ENCODE data around the gene UAP1L1. TPM values are rescaled to one million over a fixed set of nuclear protein-coding genes. Genes with fewer than 3 reads are reported as not detected.

UAP1L1 gene
- total RNA-seq = 12.6 and 15.5 TPM in 2 replicates

GRCh38 chr9:137077010-137077747 lies at the start of gene UAP1L1:
TSS of gene UAP1L1 (plus strand) at chr9:137077517. CDS start at chr9:137077533, 16 bp downstream.

GRCh38 chr9:137031904-137032640 lies 45.2 kb upstream of the UAP1L1 start, which contains the start of gene FUT7:
TSS of gene FUT7 (minus strand) at chr9:137032088. CDS start at chr9:137031991, 97 bp downstream.

GRCh38 chr9:137046088-137046787 lies 31.1 kb upstream of the UAP1L1 start, which contains the start of gene NPDC1:
TSS of gene NPDC1 (minus strand) at chr9:137046177. CDS start at chr9:137045989, 188 bp downstream.

GRCh38 chr9:137053944-137054931 lies 23.1 kb upstream of the UAP1L1 start, which contains the start of gene ENTPD2:
TSS of gene ENTPD2 (minus strand) at chr9:137054061. CDS start at chr9:137053997, 64 bp downstream.

DNA sequence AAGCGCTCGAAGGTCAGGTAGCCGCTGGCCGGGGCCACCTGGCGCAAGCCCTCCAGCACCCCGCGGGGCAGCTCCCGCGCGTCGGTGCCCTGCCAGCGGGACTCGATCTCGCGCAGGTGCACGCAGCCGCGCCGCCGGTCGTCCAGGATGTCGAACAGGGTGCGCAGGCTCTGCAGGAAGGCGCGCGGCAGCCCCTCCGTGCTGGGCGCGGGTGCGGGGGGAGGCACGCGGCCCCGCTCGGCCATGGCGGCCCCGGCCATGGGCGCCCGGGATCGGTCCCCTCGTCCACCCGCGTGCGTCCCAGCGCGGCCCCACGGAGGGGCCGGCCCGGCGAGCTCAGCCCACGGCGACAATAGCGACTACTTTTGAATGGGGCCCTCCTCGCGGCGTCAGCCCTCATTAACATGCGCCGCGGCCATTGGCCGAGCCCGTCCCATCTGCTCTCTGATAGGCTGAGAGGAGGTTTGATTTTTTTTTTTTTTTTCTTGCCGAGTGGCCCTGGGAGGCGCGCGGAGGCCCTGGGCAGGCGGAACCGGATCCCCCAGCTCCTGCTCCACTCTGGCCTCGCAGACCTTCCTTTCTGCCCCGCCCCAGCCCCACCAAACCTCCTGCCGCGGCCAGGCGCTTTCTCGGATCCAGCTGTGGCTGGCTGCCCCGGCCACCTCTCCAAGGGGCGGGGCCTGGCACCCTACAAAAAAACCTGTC lies 7.0 kb upstream of the UAP1L1 start, which contains the start of gene SAPCD2:
Gene SAPCD2 (minus strand): TSS at position 357 of the 705 bp plus-strand sequence. CDS start 97 bp downstream, at position 260.

GRCh38 chr9:137086531-137087408 lies 9.5 kb downstream of the UAP1L1 start, which contains the start of gene MAN1B1:
TSS of gene MAN1B1 (plus strand) at chr9:137086985. CDS start at chr9:137087000, 15 bp downstream.

DNA sequence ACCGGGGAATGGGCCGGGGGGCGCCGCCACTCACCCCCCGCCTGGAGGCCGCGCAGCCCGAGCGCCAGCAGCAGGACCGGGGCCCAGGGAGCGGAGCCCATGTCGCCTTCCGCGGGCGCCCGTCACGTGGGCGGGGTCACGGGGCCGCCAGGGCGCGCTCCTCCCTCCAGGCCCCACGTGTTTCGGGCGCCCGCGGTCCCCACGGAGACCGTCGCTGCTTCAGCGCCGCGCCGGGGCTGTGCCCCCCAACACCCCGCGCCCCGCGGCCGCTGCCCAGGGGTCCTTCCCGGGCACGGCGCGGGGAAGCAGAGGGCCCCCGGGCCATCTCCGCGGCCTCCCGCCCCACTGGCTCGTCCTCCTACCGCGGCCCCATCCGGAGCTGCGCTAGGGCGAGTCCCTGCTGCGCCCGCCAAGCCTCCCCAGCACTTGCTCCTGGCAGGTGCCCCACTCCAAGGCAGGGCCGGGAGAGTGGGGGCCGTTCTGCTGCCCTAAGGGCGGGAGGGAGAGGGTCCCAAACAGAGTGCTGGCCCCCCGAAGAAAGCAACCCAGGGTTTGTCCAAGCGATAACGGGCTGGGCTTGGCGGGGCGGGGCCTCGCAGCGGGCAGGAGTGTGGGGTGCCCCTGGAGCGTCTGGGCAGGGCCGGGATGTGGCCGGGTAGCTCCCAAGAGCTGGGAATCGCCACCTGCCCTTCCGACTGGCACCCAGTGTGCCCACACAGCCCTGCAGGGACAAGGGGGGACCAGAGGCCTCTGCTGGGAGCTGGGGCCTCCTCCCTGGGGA lies 37.5 kb downstream of the UAP1L1 start, which contains the start of gene DPP7:
Gene DPP7 (minus strand): TSS at position 121 of the 781 bp plus-strand sequence. CDS start 20 bp downstream, at position 101.

Small RNA genes within 50 kb of the gene (small RNA-seq; reads per million reads assigned to genes)
- gene RF00153 = not detected

Other genes with a start within 250 kb of the UAP1L1 start
- 0.76 and 1.2 TPM in 2 replicates for gene AJM1, start 235.0 kb upstream of the UAP1L1 start, total RNA-seq
- 100 and 144 TPM in 2 replicates for gene PHPT1, start 228.1 kb upstream of the UAP1L1 start, total RNA-seq
- 3.0 and 3.5 TPM in 2 replicates for gene MAMDC4, start 225.2 kb upstream of the UAP1L1 start, total RNA-seq
- 175 and 192 TPM in 2 replicates for gene EDF1, start 211.2 kb upstream of the UAP1L1 start, total RNA-seq
- gene TRAF2, start 191.0 kb upstream of the UAP1L1 start, total RNA-seq = 8.4 and 13.7 TPM in 2 replicates
- gene FBXW5, start 132.8 kb upstream of the UAP1L1 start, total RNA-seq = 112 and 219 TPM in 2 replicates
- 0.98 and 3.9 TPM in 2 replicates for gene C8G, start 132.3 kb upstream of the UAP1L1 start, total RNA-seq
- gene LCN12, start 125.2 kb upstream of the UAP1L1 start, total RNA-seq = 1.1 TPM in 1 of 2 replicates, not detected in the other
- gene PTGDS, start 100.0 kb upstream of the UAP1L1 start, total RNA-seq = 0.76 and 2.0 TPM in 2 replicates
- not detected in 2 replicates for gene LCNL1, start 94.5 kb upstream of the UAP1L1 start, total RNA-seq
- 11.0 and 16.8 TPM in 2 replicates for gene PAXX, start 85.1 kb upstream of the UAP1L1 start, total RNA-seq
- gene CLIC3, start 80.9 kb upstream of the UAP1L1 start, total RNA-seq = 328 and 397 TPM in 2 replicates
- 11.6 and 15.3 TPM in 2 replicates for gene ABCA2, start 49.3 kb upstream of the UAP1L1 start, total RNA-seq
- gene FUT7, start 45.4 kb upstream of the UAP1L1 start, total RNA-seq = not detected in 2 replicates
- under 0.01 and 0.22 TPM in 2 replicates for gene NPDC1, start 31.3 kb upstream of the UAP1L1 start, total RNA-seq
- 0.11 TPM in 1 of 2 replicates, not detected in the other for gene ENTPD2, start 23.5 kb upstream of the UAP1L1 start, total RNA-seq
- gene SAPCD2, start 7.0 kb upstream of the UAP1L1 start, total RNA-seq = 2.4 and 5.4 TPM in 2 replicates
- 70.3 and 93.4 TPM in 2 replicates for gene MAN1B1, start 9.5 kb downstream of the UAP1L1 start, total RNA-seq
- gene DPP7, start 37.2 kb downstream of the UAP1L1 start, total RNA-seq = 52.1 and 108 TPM in 2 replicates
- under 0.01 TPM in 1 of 2 replicates, not detected in the other for gene GRIN1, start 61.6 kb downstream of the UAP1L1 start, total RNA-seq
- not detected in 2 replicates for gene LRRC26, start 92.5 kb downstream of the UAP1L1 start, total RNA-seq
- gene TMEM210, start 94.5 kb downstream of the UAP1L1 start, total RNA-seq = not detected in 2 replicates
- 28.3 and 48.3 TPM in 2 replicates for gene ANAPC2, start 111.0 kb downstream of the UAP1L1 start, total RNA-seq
- 72.2 and 73.2 TPM in 2 replicates for gene SSNA1, start 111.2 kb downstream of the UAP1L1 start, total RNA-seq
- gene TPRN, start 123.2 kb downstream of the UAP1L1 start, total RNA-seq = 8.4 and 12.2 TPM in 2 replicates
- 34.5 and 35.0 TPM in 2 replicates for gene TMEM203, start 128.1 kb downstream of the UAP1L1 start, total RNA-seq
- gene NDOR1, start 128.2 kb downstream of the UAP1L1 start, total RNA-seq = 7.3 and 7.9 TPM in 2 replicates
- under 0.01 TPM in 1 of 2 replicates, not detected in the other for gene RNF208, start 144.7 kb downstream of the UAP1L1 start, total RNA-seq
- 0.39 and 1.1 TPM in 2 replicates for gene CYSRT1, start 147.7 kb downstream of the UAP1L1 start, total RNA-seq
- gene RNF224, start 150.0 kb downstream of the UAP1L1 start, total RNA-seq = 0.76 and 2.0 TPM in 2 replicates
- gene SLC34A3, start 153.4 kb downstream of the UAP1L1 start, total RNA-seq = 0.11 and 0.39 TPM in 2 replicates
- 76.2 and 226 TPM in 2 replicates for gene TUBB4B, start 163.8 kb downstream of the UAP1L1 start, total RNA-seq
- not detected in 2 replicates for gene STPG3, start 173.8 kb downstream of the UAP1L1 start, total RNA-seq
- gene NELFB, start 177.8 kb downstream of the UAP1L1 start, total RNA-seq = 50.3 and 57.0 TPM in 2 replicates
- 18.1 and 25.5 TPM in 2 replicates for gene TOR4A, start 200.2 kb downstream of the UAP1L1 start, total RNA-seq
- gene NRARP, start 224.8 kb downstream of the UAP1L1 start, total RNA-seq = not detected in 2 replicates

Measured in placental epithelial cell (primary cell).